GM18517 (cell line): ENCODE results near the gene STIM1.

Source experiments
- ATAC-seq: cut with Tn5 transposase; IDR thresholded peaks from one replicate; pipeline ENCODE4 v1.9.1; 2021; ENCODE audit warnings: mild to moderate bottlenecking, moderate library complexity; ENCODE audit not compliant: unreplicated experiment

STIM1 gene

GRCh38 chr11:3909901-3910300, 54.4 kb downstream of the STIM1 start:
- ATAC-seq: no peak

GRCh38 chr11:3911908-3912505, 56.5 kb downstream of the STIM1 start:
- ATAC-seq: no peak

GRCh38 chr11:3913921-3914320, 58.5 kb downstream of the STIM1 start:
- ATAC-seq: no peak

GRCh38 chr11:3914805-3915204, 59.3 kb downstream of the STIM1 start:
- ATAC-seq: no peak

- ATAC-seq: no peak
Observed at GRCh38 chr11:3916962-3917361, 61.5 kb downstream of the STIM1 start.

GRCh38 chr11:3920148-3920852, 64.8 kb downstream of the STIM1 start:
- ATAC-seq: peak; percentile 70

- no peak for ATAC-seq
Observed at GRCh38 chr11:3922056-3922455, 66.6 kb downstream of the STIM1 start.

- no peak for ATAC-seq
Observed at GRCh38 chr11:3925513-3925912, 70.0 kb downstream of the STIM1 start.

GRCh38 chr11:3926458-3927095, 71.1 kb downstream of the STIM1 start:
- ATAC-seq: no peak

- no peak for ATAC-seq
Observed at GRCh38 chr11:3927129-3927796, 71.8 kb downstream of the STIM1 start.

GRCh38 chr11:3929232-3929631, 73.8 kb downstream of the STIM1 start:
- no peak for ATAC-seq

- no peak for ATAC-seq
Observed at GRCh38 chr11:3929649-3930048, 74.2 kb downstream of the STIM1 start.

GRCh38 chr11:3932698-3933097, 77.2 kb downstream of the STIM1 start:
- ATAC-seq: no peak

GRCh38 chr11:3933165-3933628, 77.7 kb downstream of the STIM1 start:
- ATAC-seq: no peak

GRCh38 chr11:3934658-3935057, 79.2 kb downstream of the STIM1 start:
- ATAC-seq: no peak

- no peak for ATAC-seq
Observed at GRCh38 chr11:3936517-3936916, 81.1 kb downstream of the STIM1 start.

- ATAC-seq: no peak
Observed at GRCh38 chr11:3939211-3939610, 83.7 kb downstream of the STIM1 start.

GRCh38 chr11:3939651-3940190, 84.3 kb downstream of the STIM1 start:
- ATAC-seq: no peak

- ATAC-seq: peak; percentile 43
Observed at GRCh38 chr11:3942160-3942955, 86.9 kb downstream of the STIM1 start.

- ATAC-seq: peak; percentile 8
Observed at GRCh38 chr11:3942956-3943497, 87.6 kb downstream of the STIM1 start.
